GM19238 (cell line): Measurements from ENCODE around the gene TRMT10C.
"Not testable (repeated sequence)": the region's sequence is repeated elsewhere in the genome, so short reads cannot be mapped to it uniquely, and the experiment has no call there.

ENCODE experiments used
- DNase-seq: peaks from one replicate; pipeline ENCODE4 v3.0.0; 2011; ENCODE audit warnings: low spot score; ENCODE audit not compliant: insufficient read length

Gene TRMT10C

DNA sequence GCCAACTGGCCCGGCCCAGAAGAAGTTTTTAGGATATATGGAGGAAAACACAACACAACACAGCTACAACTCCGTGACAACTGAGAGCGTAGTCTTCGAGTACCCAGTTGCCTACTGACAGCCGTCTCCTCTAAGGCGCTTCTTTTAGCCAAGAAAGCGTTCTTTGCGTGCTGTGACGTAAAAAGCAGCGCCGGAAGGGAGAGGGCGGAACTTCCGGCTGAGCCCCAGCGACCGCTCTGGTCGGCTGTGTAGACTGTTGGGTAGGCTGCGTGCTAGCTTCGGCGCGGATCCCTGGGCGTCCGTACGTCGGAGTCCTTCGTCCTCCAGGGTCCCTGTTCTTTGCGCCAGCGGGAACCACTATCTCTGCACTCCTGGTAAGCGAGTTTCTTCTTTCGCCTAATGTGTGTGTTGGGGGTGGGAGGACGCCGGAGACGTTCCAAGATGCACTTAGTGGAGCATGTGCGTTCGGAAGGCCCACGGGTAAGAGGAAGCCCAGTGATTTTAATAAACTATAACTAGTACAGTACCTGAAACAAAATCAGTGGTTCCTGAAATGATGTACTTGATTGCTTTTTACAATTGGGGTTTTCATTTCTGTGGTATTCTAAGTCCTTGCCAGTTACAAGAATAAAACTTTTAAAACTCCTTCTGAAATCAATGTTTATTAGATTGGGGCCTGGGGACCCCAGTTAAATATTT is at the start of gene TRMT10C:
TSS of gene TRMT10C (plus strand) at position 239 of the 699 bp plus-strand sequence. CDS start 2,914 bp downstream, outside the sequence.
- peak; percentile 87 for DNase-seq

DNA sequence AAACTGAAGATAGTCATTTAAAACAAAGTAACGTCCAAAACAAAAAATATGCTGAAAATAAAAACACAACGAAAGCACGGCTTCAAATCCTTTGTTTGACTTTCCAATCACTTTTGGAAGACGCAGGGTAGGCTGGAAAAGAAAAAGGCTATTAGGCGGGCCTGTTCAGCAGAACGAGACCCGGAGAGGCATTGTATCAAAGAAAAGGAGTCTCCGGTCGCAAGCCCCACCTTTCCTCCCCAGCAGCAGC is 49.3 kb upstream of the TRMT10C start:
- DNase-seq, result no peak

DNA sequence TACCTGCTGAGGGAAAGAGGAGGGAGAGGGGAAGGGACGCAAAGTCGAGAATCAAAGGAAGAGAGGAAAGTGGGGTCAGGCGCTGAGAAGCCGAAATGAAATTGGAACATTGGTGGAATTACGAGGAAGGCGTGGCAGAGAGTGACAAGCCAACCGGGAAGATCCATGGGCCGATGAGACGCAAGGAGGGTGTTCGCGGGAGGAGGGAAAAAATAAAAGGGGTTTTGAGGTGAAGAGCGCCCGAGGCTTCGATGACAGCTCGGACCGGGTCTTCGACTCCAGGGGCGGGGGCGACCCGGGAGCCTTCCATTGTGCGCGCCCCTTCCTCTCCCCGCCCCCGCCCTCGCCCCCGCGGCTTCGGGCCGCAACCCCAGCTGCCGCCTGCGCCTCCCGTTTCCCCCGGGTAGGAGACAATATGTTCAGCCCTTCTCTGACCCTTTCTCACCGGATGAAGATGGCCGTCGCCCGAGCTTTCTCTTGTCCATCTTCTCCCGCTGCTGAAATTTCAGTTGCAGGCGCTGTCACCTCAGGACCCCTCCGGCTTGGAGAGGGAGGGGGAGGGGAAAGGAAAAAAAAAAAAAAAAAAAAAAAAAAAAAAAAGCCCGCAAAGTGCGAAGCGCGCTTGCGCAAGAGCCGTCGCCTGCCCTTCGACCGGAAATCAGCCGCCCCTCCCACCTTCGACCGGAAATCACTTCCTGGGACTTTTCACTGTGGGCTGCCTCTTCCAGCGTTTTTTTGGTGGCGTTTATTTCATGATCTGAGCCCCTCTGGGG is 48.8 kb upstream of the TRMT10C start, which contains the start of gene SENP7:
TSS of gene SENP7 (minus strand) at position 567 of the 773 bp plus-strand sequence. CDS start at position 485, 82 bp downstream.
- DNase-seq, result peak; percentile 71

DNA sequence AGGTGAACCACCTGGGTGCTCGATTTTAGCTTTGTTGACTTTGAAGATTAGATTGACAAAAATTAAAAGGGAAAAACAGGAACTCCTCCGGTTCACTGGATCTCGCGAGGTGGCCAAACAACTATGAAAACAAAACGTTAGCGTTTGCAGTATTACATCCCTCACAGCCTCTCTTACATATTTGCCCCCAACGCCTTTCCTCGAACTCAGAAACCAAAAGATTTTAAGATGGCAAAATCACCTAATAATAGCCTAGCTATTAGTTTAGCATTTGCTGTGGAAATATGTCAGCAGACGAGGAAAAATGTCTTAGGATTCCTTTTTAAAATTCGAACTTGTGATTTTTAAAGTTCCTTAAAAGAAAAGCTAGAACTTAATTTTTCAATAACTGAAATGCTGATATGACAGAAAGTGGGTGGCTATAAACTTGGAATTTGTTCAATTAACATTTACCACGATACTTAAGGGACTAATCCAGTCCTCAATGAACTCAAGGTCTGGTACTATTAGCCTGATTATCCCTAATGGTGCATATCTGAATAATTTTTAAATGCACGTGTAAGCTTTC is 48.2 kb upstream of the TRMT10C start:
- DNase-seq, result no peak

DNA sequence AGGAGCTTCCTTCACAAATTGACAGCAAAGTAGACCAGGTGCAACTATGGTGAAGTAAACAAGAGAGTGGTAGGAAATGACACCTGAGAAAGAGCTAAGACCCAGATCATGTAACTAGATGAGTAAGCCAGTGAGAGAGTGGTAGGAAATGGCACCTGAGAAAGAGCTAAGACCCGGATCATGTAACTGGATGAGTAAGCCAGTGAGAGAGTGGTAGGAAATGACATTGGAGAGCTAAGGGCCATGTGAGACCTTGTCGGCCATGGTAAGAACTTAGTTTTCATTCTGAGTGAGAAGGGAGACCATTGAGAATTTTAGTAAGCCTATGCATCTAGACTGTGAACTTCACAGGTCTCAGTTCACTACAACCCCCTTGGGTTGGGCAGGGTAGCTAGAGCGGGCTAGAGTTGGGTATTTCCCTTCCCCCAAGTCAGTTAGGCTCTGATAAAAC is 43.2 kb upstream of the TRMT10C start:
- peak; percentile 43 for DNase-seq

DNA sequence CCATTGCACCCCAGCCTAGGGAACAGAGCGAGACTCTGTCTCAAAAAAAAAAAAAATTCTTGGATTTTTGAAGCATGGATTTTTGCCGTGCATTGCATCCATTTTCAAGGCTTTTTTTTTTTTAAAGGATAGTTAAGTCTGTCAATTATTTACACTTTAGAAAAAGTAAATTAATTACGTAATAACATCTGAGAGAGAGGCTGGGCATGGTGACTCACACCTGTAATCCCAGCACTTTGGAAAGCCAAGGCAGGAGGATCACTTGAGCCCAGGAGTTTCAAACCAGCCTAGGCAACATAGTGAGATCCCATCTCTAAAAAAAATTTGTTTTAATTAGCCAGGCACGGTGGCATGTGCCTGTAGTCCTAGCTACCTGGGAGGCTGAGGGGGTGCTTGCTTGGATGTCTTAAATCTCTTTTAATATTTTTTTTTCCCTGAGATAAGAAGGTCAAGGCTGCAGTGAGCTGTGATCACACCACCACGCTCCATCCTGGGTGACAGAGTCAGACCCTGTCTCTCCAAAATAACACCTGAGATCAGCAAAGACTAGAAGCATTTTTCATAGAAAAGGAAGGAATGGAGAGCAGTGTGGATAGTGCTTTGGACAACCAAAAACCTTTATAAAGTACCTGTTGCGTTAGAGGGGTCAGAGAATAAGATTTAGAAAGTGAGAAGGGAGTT is 41.8 kb upstream of the TRMT10C start:
- DNase-seq, result no peak

DNA sequence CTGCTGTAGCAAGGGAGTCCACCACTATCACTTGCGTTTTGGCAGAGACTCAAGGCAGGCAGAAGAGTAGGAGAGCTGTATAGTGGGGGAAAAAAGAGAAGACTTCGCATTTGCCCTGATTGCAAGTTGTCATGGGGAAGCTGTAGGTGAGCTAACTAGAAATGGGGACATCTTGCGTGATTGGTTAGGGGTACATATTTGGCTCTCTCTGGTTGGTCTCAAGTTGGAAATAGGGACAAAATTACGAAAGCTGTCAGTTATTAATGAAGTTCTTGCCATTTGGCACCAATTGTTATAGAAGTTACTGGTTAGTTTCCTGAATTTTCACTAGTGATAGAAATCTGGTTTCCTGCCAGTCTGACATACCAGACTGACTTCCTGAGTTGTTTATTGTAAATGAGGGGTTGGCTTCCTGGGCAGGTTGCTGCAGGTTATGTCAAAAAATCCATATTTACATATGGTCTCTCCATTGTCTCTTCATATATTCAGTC is 40.4 kb upstream of the TRMT10C start:
- DNase-seq, result no peak

DNA sequence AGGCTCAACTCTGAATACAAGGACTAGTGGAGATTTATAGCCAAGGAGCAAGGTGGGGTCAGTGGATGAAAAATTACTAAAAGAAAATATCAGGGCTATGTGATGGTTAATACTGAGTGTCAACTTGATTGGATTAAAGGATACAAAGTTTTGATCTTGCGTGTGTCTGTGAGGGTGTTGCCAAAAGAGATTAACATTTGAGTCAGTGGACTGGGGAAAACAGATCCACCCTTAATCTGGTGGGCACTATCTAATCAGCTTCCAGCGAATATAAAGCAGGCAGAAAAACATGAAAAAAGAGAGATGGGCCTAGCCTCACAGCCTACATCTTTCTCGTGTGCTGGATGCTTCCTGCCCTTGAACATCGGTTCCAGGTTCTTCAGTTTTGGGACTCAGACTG is 34.2 kb upstream of the TRMT10C start:
- no peak for DNase-seq

DNA sequence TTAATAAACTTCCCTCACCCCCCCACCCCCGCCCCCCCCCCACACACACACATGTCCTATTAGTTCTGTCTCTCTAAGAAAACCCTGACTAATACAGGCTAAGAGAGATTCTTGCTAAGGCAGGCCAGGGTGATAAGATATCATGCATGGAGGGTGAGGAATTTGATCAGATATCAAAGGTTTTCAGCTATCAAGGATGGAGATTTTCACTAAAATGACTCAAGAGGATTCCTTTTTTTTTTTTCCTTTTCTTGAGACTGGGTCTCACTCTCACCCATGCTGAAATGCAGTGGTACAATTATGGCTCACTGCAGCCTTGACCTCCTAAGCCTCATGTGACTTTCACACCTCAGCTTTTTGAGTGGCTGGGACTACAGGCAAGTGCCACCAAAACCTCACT is 33.8 kb upstream of the TRMT10C start:
- DNase-seq, result no peak

DNA sequence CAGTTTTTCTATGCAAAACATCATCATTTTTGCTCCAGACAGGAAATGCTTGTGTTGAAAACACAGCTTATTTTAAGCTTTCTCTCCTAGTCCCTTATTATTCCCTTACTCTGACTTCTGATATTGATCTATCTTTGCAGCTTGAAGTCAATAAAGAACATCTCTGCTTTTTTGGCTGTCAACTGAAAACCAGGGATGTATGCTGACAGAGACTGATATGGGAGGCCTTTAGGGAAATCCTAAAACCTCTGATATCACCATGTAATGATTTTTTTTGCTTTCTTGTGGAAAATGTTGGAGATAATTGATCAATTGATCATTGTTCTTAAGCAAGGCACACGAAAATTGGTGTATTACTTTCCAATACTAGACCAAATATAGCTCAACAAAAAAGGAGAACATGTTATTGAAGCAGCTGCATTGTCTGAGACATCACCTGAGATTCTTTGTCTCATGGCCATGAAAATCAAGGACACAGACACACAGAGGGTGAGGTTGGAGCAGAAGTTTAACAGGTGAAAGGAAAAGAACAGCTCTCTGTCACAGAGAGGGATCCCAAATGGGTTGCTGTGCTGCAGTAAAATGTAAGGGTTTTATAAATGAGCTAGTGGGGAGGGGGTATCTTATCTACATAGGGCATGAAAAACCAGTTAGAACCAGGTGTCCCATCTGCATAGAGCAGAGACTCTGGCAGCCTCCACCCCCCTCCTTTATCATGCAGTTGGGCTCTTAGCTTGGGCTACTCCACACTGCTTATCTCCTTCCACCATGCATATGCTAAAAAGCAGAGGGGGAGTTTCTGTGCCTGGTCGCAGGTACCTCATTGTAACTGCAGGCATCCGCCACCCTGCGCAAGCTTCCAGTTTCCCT is 31.6 kb upstream of the TRMT10C start:
- DNase-seq, result no peak

DNA sequence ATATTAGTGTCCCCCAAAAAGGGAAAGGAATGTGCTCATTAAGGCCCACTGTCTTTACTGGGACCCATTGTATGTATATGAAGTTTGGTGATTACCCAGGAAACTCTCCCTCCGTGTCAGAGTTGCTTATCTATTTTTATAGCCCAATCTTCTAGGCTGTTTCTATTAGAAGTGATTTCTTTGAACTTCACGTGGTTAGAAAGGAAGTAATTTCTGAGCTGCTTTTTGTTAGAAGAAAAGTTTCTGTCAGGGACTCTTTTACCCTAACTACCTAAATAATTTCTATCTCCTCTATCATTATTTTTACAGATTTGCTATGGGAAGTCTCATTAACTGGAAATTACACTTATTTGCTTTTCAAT is 31.0 kb upstream of the TRMT10C start:
- no peak for DNase-seq

DNA sequence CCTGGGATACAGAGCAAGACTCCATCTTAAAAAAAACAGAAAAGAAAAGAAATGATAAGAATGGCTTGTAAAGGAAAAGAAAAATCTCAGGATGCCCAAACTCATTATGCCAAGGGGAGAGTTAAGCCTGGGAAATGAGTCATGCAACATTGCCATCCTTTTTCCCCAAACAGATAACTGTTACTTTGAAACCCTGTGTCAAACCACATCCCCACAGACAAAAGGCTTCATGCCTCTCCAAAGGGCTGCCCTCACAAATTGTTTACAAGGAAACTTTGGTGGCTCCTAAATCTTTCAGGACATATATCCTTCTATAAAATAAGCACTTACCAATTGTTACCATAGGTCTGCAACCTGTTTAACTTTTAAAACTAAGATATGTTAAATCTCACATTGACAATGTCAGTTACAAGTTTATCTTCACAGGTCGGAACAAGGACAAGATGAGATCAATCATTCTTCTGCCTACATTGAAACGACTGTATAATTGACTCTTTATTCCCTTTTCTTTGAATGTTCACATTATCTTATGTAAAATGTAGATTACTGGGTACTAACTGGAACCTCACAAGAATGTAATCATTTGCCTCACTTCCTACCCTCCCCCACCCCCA is 30.1 kb upstream of the TRMT10C start:
- no peak for DNase-seq

DNA sequence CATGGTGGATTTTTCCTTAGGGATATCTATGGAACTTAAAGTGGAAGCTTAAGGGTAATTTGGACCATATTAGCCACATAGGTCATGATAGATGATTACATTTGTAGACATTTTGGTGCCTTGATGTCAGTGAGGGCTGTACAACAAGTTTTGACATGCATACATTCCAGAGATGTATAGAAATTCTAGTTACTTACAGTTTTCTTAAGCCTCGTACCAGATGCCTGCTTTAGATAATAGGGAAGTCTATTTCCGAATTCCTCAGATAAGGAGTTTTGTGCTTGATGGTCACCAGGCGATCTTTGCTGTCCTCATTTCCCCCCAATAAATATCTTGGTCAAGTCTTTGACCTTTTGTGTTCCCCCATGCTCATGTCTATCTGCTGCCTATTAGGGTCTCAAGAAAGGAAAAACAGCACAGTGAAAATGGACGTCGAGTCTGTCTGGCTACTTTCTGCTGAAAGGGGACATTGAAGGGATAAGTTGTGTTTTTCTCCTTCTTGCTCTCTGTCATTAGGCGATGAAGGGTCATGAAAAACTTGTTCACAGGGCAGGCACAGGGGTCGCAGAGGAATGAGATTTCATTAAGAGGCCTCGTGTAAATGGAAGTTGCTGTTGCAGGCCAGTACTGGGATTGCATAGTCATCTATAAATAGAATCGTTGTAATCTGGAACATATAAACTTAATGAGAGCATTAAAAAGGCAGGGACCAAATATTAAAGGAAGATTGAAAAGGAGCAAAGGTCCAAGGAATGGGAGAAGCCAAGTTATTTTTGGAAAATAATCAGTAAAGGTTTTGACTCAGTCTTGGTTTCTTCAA is 28.7 kb upstream of the TRMT10C start:
- DNase-seq, result no peak

DNA sequence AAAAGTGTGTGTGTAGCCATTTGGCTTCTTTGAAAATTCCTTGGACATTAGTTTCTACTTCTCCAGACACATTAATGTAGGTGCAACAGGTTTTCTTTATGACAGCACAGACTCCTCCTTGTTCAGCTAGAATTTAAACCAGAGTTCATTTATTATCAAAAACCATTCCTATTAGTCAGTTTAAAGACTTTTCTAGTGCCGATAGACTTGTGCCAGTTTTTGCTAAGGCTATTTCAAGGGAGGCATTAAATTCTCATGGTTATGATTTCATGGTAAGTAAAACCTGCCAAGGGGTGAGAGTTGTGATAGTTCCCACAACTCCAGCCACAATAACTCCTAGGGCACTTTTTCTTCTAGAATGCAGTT is 28.1 kb upstream of the TRMT10C start:
- DNase-seq, result no peak

DNA sequence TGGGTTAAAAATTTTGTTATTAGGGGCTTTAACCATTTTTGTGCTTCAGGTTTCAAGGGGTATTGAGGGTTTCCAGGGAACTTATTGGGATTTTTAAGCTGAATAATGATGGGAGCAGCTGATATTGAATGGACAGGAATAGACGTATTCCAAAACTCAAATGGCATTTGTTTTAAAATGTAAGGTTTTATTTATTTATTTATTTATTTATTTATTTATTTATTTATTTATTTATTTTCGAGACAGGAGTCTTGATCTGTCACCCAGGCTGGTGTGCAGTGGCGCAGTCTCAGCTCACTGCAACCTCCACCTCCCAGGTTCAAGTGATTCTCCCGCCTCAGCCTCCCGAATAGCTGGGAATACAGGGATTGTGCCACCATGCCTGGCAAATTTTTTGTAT is 26.4 kb upstream of the TRMT10C start:
- DNase-seq, result no peak

DNA sequence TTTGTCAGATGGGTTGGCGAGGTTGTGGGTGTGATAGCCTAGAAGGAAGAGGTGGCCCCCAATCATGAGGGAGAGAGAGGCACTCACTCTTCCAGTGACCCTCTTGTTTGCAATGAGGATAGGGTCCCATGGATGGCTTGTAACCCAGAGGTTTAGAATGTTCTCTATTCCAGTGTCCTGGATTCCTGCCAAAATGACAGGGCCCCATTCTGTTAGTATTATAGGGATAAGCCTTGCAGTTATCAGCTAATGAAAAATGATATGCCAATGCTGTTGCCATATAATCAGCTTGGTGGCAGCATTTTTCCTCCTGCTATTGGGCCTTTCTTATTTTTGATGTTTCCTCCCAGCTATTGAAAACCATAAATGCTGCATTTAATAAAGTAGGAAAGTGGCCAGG is 25.4 kb upstream of the TRMT10C start:
- DNase-seq, result no peak

DNA sequence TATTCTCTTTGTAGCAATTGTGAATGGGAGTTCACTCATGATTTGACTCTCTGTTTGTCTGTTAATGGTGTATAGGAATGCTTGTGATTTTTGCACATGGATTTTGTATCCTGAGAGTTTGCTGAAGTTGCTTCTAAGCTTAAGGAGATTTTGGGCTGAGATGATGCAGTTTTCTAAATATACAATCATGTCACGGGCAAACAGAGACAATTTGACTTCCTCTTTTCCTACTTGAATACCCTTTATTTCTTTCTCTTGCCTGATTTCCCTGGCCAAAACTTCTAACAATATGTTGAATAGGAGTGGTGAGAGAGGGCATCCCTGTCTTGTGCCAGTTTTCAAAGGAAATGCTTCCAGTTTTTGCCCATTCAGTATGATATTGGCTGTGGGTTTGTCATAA is 24.7 kb upstream of the TRMT10C start:
- not testable (repeated sequence) for DNase-seq

DNA sequence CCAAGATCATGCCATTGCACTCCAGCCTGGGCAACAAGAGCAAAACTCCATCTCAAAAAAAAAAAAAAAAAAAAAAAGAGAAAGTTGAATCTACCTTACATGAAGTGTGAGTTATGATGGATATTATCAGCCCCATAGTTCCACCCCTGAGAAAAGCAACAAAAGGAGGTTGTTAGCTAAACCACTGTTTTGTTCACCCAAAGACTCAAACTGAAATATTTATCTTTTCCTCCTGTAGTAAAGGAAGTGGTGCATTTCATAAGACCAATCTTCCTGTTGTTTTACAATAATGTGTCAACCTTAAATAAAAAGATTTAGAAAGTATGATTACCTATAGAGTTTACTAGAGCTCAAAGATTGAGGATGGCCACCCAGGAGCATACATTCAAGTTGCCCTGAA is 18.7 kb upstream of the TRMT10C start:
- no peak for DNase-seq

DNA sequence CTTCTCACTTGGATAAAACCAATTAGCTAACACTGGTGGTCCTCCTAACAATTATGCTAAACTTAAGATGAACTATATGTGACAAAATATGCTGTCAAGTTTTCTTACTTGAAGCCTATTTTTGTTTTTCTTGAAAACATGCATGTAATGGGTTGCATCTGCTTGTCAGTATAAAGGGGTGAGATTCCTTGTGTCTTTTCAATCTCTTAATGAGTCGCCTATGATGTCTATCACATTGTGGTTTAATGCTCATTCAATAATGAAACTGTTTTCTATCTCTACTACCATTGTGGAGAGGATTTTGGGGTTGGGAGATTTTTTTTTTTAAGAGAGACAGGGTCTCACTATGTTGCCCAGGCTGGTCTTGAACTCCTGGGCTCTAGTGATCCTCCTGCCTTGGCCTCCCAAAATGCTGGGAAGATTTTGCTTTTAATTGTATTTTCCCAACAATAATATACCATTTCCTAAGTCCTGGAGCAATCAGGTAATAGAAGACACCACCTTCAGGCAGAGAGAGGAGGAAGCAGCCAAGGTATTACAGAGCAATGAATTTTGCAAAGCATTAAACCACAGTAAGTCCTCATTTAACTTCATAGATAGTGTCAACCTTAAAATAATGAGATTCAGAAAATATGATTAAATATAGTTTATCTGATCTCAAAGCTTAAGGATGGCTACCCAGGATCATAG is 17.4 kb upstream of the TRMT10C start:
- DNase-seq, result no peak
